ENCODE measurements around the gene SELENBP1.
A peak's percentile ranks its signal among the peaks of the same experiment; 100 is the strongest.
"Not testable (repeated sequence)": the region's sequence is repeated elsewhere in the genome, so short reads cannot be mapped to it uniquely, and the experiment has no call there.

SELENBP1 gene

GRCh38 chr1:151377150-151377884, 4.8 kb upstream of the SELENBP1 start:
- DNase-seq = no peak

GRCh38 chr1:151373196-151373595, 691 bp upstream of the SELENBP1 start:
- no peak for DNase-seq

- DNase-seq = peak; percentile 80
Observed at GRCh38 chr1:151371370-151372057, 991 bp downstream of the SELENBP1 start.

- peak; percentile 100 for DNase-seq
Observed at GRCh38 chr1:151370211-151370911, 2.1 kb downstream of the SELENBP1 start.

GRCh38 chr1:151369621-151370048, 2.9 kb downstream of the SELENBP1 start:
- no peak for DNase-seq

GRCh38 chr1:151369302-151369610, 3.2 kb downstream of the SELENBP1 start:
- no peak for DNase-seq

GRCh38 chr1:151368393-151369301, 3.9 kb downstream of the SELENBP1 start:
- no peak for DNase-seq

GRCh38 chr1:151367658-151368392, 4.7 kb downstream of the SELENBP1 start:
- DNase-seq = peak; percentile 85

- DNase-seq = no peak
Observed at GRCh38 chr1:151364996-151365395, 7.5 kb downstream of the SELENBP1 start.

GRCh38 chr1:151362308-151363155, 10.0 kb downstream of the SELENBP1 start:
- DNase-seq = no peak

GRCh38 chr1:151361883-151362282, 10.6 kb downstream of the SELENBP1 start:
- DNase-seq = no peak

- DNase-seq = no peak
Observed at GRCh38 chr1:151356696-151357095, 15.8 kb downstream of the SELENBP1 start.

GRCh38 chr1:151352021-151352718, 20.3 kb downstream of the SELENBP1 start:
- peak; percentile 90 for DNase-seq

- DNase-seq = not testable (repeated sequence)
Observed at GRCh38 chr1:151350323-151350722, 22.2 kb downstream of the SELENBP1 start.

GRCh38 chr1:151347523-151348246, 24.8 kb downstream of the SELENBP1 start:
- no peak for DNase-seq

- DNase-seq = peak; percentile 98
Observed at GRCh38 chr1:151346769-151347522, 25.6 kb downstream of the SELENBP1 start, which contains the start of gene RFX5. TSS of gene RFX5 (minus strand) at chr1:151347252. CDS start at chr1:151346320, 932 bp downstream.

GRCh38 chr1:151346082-151346768, 26.3 kb downstream of the SELENBP1 start:
- DNase-seq = peak; percentile 31

- DNase-seq = no peak
Observed at GRCh38 chr1:151344291-151344690, 28.2 kb downstream of the SELENBP1 start.
